Tibial nerve (tissue), 4 donors: Measurements from ENCODE around the gene ZFPM1.

Source experiments
- CTCF ChIP-seq, 5 experiments: fragments of 200-600 bp in 3 of 5; fragments of 450-650 bp in 2 of 5; sonication (generic) in 3 of 5; IDR thresholded peaks; one replicate each; pipeline ENCODE4 v1.5.1; 2016 to 2019; ENCODE audit warnings: antibody characterized with exemption in 5 of 5, mild to moderate bottlenecking in 3 of 5, moderate library complexity in 2 of 5
- EP300 ChIP-seq, 2 donors: sonication (generic); formaldehyde crosslinking; IDR thresholded peaks; one replicate each; pipeline ENCODE4 v1.6.1; 2017; ENCODE audit warnings: antibody characterized with exemption in 2 of 2, mild to moderate bottlenecking in 1 of 2
- POLR2A ChIP-seq, 2 donors: fragments of 450-650 bp; IDR thresholded peaks; one replicate each; pipeline ENCODE4 v1.6.1; 2017; ENCODE audit warnings: antibody characterized with exemption in 2 of 2, mild to moderate bottlenecking in 2 of 2, moderate library complexity in 2 of 2

- TF ChIP-seq CTCF (IDR thresholded peaks at IDR 0.05): no peak
- TF ChIP-seq POLR2A (IDR thresholded peaks at IDR 0.05): no peak
- no peak for TF ChIP-seq EP300 (IDR thresholded peaks at IDR 0.05)
Observed at GRCh38 chr16:88462396-88462795, 9.3 kb downstream of the ZFPM1 start.
